Epithelial cell of proximal tubule (primary cell): ENCODE measurements around the gene CORO1A. TPM values are rescaled to one million over a fixed set of nuclear protein-coding genes. Genes with fewer than 3 reads are reported as not detected.
"Not testable (repeated sequence)": the region's sequence is repeated elsewhere in the genome, so short reads cannot be mapped to it uniquely, and the experiment has no call there.

ENCODE experiments used
- DNase-seq: peaks from one replicate; pipeline ENCODE4 v3.0.0-alpha.2; 2011; ENCODE audit warnings: low read depth
- H3K4me3 ChIP-seq: 2 replicates; pipeline ENCODE4 v1.5.1; 2011; ENCODE audit warnings: low read depth, mild to moderate bottlenecking, low read length
- total RNA-seq: library from RNA; depleted of rRNA; stranded (reverse); fragments of >200 nt; gene quantifications from 2 replicates; pipeline ENCODE4 v1.2.3, GENCODE V29; 2015
- TF ChIP-seq, protein P1 (sequence below): conservative IDR thresholded peaks from 2 replicates; pipeline ENCODE4 v1.5.1; 2012; ENCODE audit warnings: low read depth, mild to moderate bottlenecking, low read length

Gene CORO1A
- total RNA-seq, 1 donor from 2014 or later: 24.1 TPM

DNA sequence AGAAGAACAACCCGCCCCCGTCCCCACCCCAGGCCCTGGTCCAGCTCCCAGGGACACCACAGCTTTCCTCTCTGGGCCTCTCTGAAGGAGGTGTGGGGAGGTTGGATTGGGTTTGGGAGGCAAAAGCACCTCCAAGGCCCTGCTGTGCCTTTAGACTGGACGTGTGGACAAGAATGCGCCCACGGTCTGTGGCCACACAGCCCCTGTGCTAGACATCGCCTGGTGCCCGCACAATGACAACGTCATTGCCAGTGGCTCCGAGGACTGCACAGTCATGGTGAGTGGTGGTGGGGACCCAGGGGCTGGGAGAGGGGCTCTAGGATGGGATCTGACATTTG lies 3.0 kb downstream of the CORO1A start:
- TF ChIP-seq, protein P1, sequence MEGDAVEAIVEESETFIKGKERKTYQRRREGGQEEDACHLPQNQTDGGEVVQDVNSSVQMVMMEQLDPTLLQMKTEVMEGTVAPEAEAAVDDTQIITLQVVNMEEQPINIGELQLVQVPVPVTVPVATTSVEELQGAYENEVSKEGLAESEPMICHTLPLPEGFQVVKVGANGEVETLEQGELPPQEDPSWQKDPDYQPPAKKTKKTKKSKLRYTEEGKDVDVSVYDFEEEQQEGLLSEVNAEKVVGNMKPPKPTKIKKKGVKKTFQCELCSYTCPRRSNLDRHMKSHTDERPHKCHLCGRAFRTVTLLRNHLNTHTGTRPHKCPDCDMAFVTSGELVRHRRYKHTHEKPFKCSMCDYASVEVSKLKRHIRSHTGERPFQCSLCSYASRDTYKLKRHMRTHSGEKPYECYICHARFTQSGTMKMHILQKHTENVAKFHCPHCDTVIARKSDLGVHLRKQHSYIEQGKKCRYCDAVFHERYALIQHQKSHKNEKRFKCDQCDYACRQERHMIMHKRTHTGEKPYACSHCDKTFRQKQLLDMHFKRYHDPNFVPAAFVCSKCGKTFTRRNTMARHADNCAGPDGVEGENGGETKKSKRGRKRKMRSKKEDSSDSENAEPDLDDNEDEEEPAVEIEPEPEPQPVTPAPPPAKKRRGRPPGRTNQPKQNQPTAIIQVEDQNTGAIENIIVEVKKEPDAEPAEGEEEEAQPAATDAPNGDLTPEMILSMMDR: no peak
- no peak overlapping the region for H3K4me3 ChIP-seq
- DNase-seq: no peak

GRCh38 chr16:30186782-30187555 lies 3.6 kb downstream of the CORO1A start:
- no peak for DNase-seq
- H3K4me3 ChIP-seq: no peak overlapping the region
- TF ChIP-seq, protein P1: peak; percentile 63

GRCh38 chr16:30187556-30187865 lies 4.1 kb downstream of the CORO1A start:
- DNase-seq: no peak
- TF ChIP-seq, protein P1: no peak

DNA sequence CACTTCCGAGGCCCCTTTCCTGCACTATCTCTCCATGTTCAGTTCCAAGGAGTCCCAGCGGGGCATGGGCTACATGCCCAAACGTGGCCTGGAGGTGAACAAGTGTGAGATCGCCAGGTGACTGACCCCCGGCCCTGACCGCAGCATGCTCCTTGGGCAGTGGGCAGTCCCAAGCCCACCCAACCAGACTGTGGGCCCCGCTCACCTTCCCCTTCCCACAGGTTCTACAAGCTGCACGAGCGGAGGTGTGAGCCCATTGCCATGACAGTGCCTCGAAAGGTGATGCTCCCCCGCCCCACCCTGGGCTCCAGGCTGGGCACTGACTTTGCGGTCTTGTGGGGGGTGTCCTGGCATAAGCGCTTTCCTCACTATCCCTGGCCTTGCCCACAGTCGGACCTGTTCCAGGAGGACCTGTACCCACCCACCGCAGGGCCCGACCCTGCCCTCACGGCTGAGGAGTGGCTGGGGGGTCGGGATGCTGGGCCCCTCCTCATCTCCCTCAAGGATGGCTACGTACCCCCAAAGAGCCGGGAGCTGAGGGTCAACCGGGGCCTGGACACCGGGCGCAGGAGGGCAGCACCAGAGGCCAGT lies 4.7 kb downstream of the CORO1A start:
- H3K4me3 ChIP-seq: no peak overlapping the region
- no peak for DNase-seq
- TF ChIP-seq, protein P1: no peak

More at GRCh38 chr16:30187556-30187865, 4.1 kb downstream of the CORO1A start:
- H3K4me3 ChIP-seq: no peak overlapping the region

DNA sequence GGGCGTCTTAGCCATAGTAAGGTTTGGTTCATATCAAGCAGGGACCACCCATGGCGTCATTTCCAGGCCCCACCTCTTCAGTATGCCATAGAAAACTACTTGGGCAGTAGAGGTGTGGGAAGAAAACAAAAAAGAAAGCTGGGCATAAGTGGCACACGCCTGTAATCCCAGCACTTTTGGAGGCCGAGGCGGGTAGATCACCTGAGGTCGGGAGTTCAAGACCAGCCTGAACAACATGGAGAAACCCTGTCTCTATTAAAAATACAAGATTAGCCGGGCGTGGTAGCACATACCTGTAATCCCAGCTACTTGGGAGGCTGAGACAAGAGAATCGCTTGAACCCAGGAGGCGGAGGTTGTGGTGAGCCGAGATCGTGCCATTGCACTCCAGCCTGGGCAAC lies 7.8 kb downstream of the CORO1A start:
- not testable (repeated sequence) for H3K4me3 ChIP-seq, DNase-seq

GRCh38 chr16:30193098-30193497 lies 9.7 kb downstream of the CORO1A start:
- not testable (repeated sequence) for DNase-seq, H3K4me3 ChIP-seq

- DNase-seq: not testable (repeated sequence)
- H3K4me3 ChIP-seq: peak within 1 kb of the TSS; percentile 44
Measured at GRCh38 chr16:30193615-30194014, 10.2 kb downstream of the CORO1A start, which contains the start of the genes BOLA2B and SLX1A. TSS of gene BOLA2B (minus strand) at chr16:30193666. CDS start at chr16:30193595, 71 bp downstream. TSS of gene SLX1A (plus strand) at chr16:30193875. CDS start at chr16:30194085, 210 bp downstream.

- H3K4me3 ChIP-seq: peak overlapping the region; percentile 44
Measured at GRCh38 chr16:30194172-30194925, 10.9 kb downstream of the CORO1A start.

DNA sequence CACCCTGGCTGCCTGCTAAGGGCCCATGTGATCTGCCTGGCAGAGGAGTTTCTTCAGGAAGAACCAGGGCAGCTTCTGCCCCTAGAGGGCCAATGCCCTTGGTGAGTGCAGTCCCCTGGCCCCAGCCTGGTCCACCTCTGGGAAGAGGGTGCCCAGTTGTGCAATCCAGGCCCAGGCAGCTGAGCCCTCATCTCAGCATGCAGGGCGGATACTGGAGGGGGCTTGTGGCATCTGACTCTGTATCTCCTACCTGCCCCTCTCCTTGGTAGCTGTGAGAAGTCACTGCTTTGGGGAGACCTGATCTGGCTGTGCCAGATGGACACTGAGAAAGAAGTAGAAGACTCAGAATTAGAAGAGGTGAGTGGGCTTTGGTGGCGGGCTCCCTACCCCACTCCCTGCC lies 13.6 kb downstream of the CORO1A start:
- DNase-seq, H3K4me3 ChIP-seq: not testable (repeated sequence)

More at GRCh38 chr16:30194172-30194925, 10.9 kb downstream of the CORO1A start:
- DNase-seq: not testable (repeated sequence)

DNA sequence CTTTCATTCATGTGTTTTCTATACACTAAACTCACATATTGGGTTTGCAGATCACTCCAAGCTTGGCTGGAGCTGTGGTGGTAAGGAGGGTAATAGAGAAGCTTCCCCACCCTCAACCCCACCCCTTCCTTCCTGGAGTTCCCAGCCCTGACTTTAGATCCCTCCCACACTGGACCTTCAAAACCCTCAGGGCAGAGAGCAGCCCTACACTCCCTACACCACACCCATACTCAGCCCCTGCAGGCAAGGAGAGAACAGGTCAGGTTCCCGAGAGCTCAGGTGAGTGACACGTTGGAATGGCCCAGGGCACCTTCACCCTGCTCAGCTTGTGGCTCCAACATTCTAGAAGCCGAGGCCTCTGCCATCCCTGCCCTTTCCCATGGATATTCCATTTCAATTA lies 15.6 kb downstream of the CORO1A start, which contains the start of gene SULT1A3:
Gene SULT1A3, plus strand, starts transcription at position 207 of the 400 bp plus-strand sequence. CDS start 1,474 bp downstream, outside the sequence.
- not testable (repeated sequence) for H3K4me3 ChIP-seq, DNase-seq

DNA sequence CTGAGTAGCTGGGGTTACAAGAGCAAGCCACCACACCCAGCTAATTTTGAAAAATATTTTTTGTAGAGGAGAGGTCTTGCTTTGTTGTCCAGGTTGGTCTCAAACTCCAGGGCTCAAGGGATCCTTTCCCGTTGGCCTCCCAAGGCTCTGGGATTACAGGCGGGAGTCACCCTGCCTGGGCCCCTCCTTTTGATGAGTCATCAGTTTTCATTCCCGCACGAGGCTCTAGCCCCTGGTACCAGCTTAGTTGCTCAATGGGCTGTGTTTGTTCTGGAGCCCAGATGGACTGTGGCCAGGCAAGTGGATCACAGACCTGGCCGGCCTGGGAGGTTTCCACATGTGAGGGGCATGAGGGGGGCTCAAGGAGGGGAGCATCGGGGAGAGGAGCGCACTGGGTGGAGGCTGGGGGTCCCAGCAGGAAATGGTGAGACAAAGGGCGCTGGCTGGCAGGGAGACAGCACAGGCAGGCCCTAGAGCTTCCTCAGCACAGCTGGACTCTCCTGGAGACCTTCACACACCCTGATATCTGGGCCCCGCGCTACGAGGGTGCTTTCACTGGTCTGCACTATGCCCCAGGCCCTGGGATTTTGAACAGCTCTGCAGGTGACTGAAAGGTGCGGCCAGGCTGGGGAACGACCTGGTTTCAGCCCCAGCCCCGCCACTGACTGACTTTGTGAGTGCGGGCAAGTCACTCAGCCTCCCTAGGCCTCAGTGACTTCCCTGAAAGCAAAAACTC lies 16.4 kb downstream of the CORO1A start:
- H3K4me3 ChIP-seq, DNase-seq: not testable (repeated sequence)

- peak overlapping the region; percentile 52 for H3K4me3 ChIP-seq
- not testable (repeated sequence) for DNase-seq
Measured at GRCh38 chr16:30205541-30206236, 22.3 kb downstream of the CORO1A start.
